WTC11 (cell line): ENCODE results near the gene HMGCL.

Experiments used
- CREB1 ChIP-seq: sonication (generic); formaldehyde crosslinking; IDR thresholded peaks from 2 replicates; pipeline ENCODE4 v1.8.0; 2023; ENCODE audit warnings: mild to moderate bottlenecking, missing genetic modification reagents
- ETV6 ChIP-seq: sonication (generic); formaldehyde crosslinking; IDR thresholded peaks from 2 replicates; pipeline ENCODE4 v1.8.1; 2022; ENCODE audit warnings: mild to moderate bottlenecking, missing genetic modification reagents
- HMGA2 ChIP-seq: fragments of 250-450 bp; sonication (Bioruptor Pico); IDR thresholded peaks from 2 replicates; pipeline ENCODE4 v1.4.0; 2021; ENCODE audit warnings: mild to moderate bottlenecking, moderate library complexity
- JUN ChIP-seq: sonication (generic); formaldehyde crosslinking; IDR thresholded peaks from 2 replicates; pipeline ENCODE4 v1.8.0; 2023; ENCODE audit warnings: mild to moderate bottlenecking, missing genetic modification reagents
- MYBL2 ChIP-seq: sonication (generic); formaldehyde crosslinking; IDR thresholded peaks from 2 replicates; pipeline ENCODE4 v1.8.1; 2023; ENCODE audit warnings: mild to moderate bottlenecking, moderate library complexity, missing genetic modification reagents
- NFYB ChIP-seq: sonication (generic); formaldehyde crosslinking; conservative IDR thresholded peaks from 2 replicates; pipeline ENCODE4 v1.8.0; 2022; ENCODE audit warnings: low read depth, missing genetic modification reagents
- ZNF138 ChIP-seq: sonication (generic); formaldehyde crosslinking; conservative IDR thresholded peaks from 2 replicates; pipeline ENCODE4 v1.8.1; 2022; ENCODE audit warnings: mild to moderate bottlenecking, moderate library complexity, missing genetic modification reagents
- ZNF232 ChIP-seq: sonication (generic); formaldehyde crosslinking; IDR thresholded peaks from 2 replicates; pipeline ENCODE4 v1.8.0; 2022; ENCODE audit warnings: mild to moderate bottlenecking, missing genetic modification reagents
- ZNF317 ChIP-seq: sonication (generic); formaldehyde crosslinking; IDR thresholded peaks from 2 replicates; pipeline ENCODE4 v1.8.1; 2023; ENCODE audit warnings: low read depth, mild to moderate bottlenecking, moderate library complexity, missing genetic modification reagents, borderline replicate concordance
- ZNF671 ChIP-seq: fragments of 250-450 bp; sonication (Bioruptor Pico); IDR thresholded peaks from 2 replicates; pipeline ENCODE4 v1.8.0; 2021; ENCODE audit warnings: mild to moderate bottlenecking
- TF ChIP-seq, protein P1 (sequence below): fragments of 200-600 bp; IDR thresholded peaks from 2 replicates; pipeline ENCODE4 v1.8.0; 2022; ENCODE audit warnings: antibody characterized with exemption
- TF ChIP-seq, protein P2 (sequence below): sonication (generic); formaldehyde crosslinking; IDR thresholded peaks from 2 replicates; pipeline ENCODE4 v1.8.0; 2022; ENCODE audit warnings: mild to moderate bottlenecking, missing genetic modification reagents

DNA sequence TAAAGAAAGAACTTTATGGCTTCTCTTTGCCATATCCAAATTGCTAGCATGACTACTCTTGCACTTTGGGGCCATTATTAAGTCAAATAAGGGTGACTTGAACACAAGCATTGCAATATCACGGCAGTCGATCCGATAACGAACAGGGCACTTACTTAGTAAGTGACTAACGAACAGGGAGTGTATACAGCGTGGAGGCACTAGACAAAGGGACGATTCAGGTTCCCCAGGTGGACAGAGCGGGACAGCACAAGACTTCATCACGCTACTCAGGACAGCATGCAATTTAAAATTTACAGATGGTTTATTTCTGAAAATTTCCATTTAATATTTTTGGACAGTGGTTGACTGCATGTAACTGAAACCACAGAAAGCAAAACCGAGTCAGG, 52.4 kb downstream of the HMGCL start:
- TF ChIP-seq ZNF317 (CRISPR knock-in tag): no peak
- TF ChIP-seq ETV6 (CRISPR knock-in tag): no peak
- TF ChIP-seq, protein P1, sequence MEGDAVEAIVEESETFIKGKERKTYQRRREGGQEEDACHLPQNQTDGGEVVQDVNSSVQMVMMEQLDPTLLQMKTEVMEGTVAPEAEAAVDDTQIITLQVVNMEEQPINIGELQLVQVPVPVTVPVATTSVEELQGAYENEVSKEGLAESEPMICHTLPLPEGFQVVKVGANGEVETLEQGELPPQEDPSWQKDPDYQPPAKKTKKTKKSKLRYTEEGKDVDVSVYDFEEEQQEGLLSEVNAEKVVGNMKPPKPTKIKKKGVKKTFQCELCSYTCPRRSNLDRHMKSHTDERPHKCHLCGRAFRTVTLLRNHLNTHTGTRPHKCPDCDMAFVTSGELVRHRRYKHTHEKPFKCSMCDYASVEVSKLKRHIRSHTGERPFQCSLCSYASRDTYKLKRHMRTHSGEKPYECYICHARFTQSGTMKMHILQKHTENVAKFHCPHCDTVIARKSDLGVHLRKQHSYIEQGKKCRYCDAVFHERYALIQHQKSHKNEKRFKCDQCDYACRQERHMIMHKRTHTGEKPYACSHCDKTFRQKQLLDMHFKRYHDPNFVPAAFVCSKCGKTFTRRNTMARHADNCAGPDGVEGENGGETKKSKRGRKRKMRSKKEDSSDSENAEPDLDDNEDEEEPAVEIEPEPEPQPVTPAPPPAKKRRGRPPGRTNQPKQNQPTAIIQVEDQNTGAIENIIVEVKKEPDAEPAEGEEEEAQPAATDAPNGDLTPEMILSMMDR: no peak
- TF ChIP-seq HMGA2 (CRISPR knock-in tag): no peak
- TF ChIP-seq JUN (CRISPR knock-in tag): no peak
- no peak for TF ChIP-seq CREB1 (CRISPR knock-in tag)
- TF ChIP-seq, protein P2, sequence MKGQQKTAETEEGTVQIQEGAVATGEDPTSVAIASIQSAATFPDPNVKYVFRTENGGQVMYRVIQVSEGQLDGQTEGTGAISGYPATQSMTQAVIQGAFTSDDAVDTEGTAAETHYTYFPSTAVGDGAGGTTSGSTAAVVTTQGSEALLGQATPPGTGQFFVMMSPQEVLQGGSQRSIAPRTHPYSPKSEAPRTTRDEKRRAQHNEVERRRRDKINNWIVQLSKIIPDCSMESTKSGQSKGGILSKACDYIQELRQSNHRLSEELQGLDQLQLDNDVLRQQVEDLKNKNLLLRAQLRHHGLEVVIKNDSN (CRISPR knock-in tag): no peak
- no peak for TF ChIP-seq ZNF138 (CRISPR knock-in tag)
- TF ChIP-seq MYBL2 (CRISPR knock-in tag): no peak
- TF ChIP-seq NFYB (CRISPR knock-in tag): no peak
- no peak for TF ChIP-seq ZNF671 (CRISPR knock-in tag)
- no peak for TF ChIP-seq ZNF232 (CRISPR knock-in tag)
